Uterus (tissue), 2 donors: ENCODE results near the gene SHROOM2.

ENCODE experiments used
- POLR2A ChIP-seq, 2 donors: fragments of 450-650 bp; IDR thresholded peaks; one replicate each; pipeline ENCODE4 v1.6.1; 2016; ENCODE audit warnings: antibody characterized with exemption in 2 of 2, mild to moderate bottlenecking in 1 of 2, moderate library complexity in 1 of 2
- TF ChIP-seq, protein P1 (sequence below), 4 experiments: fragments of 200-600 bp in 2 of 4; fragments of 450-650 bp in 2 of 4; sonication (generic) in 2 of 4; IDR thresholded peaks; one replicate each; pipeline ENCODE4 v1.5.1; 2016 to 2019; ENCODE audit warnings: antibody characterized with exemption in 4 of 4, mild to moderate bottlenecking in 2 of 4, moderate library complexity in 1 of 4

DNA sequence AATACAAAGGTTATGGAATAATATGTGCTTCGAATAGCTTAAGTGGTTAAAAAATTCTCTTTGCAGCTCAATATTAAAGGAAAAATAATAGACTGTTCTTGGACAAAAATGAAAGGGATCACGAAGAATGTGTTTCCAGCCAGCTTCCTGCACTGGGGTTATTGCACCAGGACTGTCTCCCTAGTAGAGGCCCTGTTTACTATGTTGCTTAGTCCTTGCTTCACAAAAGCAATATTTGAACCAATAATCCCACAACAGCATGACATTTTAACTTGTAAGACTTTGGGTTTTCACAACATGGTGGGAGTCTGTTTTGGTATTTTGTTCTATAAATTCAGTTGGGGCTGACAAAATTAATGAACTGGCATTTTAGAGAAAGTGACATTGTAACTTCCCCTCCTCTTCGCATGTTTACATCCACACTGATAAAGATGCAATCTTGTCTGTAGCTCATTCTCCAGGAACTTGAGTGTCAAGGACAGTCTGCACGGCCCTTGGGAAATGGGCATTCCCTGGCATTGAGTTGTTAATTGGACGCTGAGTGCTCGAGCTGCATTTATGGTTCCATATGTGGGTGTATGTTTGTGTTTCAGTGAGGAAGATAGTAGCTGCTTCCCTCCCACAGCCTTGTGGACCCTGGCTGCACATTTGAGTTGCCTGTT, 39.0 kb downstream of the SHROOM2 start:
- TF ChIP-seq, protein P1, sequence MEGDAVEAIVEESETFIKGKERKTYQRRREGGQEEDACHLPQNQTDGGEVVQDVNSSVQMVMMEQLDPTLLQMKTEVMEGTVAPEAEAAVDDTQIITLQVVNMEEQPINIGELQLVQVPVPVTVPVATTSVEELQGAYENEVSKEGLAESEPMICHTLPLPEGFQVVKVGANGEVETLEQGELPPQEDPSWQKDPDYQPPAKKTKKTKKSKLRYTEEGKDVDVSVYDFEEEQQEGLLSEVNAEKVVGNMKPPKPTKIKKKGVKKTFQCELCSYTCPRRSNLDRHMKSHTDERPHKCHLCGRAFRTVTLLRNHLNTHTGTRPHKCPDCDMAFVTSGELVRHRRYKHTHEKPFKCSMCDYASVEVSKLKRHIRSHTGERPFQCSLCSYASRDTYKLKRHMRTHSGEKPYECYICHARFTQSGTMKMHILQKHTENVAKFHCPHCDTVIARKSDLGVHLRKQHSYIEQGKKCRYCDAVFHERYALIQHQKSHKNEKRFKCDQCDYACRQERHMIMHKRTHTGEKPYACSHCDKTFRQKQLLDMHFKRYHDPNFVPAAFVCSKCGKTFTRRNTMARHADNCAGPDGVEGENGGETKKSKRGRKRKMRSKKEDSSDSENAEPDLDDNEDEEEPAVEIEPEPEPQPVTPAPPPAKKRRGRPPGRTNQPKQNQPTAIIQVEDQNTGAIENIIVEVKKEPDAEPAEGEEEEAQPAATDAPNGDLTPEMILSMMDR (IDR thresholded peaks at IDR 0.05) = no peak
- TF ChIP-seq POLR2A (IDR thresholded peaks at IDR 0.05) = no peak
